C4-2B (cell line): ENCODE results near the gene RMC1.

Source experiments
- H3K27ac ChIP-seq: fragments of 450-650 bp; 2 replicates; pipeline ENCODE4 v1.5.1; 2017
- CTCF ChIP-seq: fragments of 450-650 bp; conservative IDR thresholded peaks from 2 replicates; pipeline ENCODE4 v1.5.1; 2017; ENCODE audit warnings: mild to moderate bottlenecking
- ZFX ChIP-seq: fragments of 450-650 bp; IDR thresholded peaks from 2 replicates; pipeline ENCODE4 v1.6.1; 2017

The RMC1 gene

GRCh38 chr18:23512641-23513040, 9.3 kb downstream of the RMC1 start:
- no peak overlapping the region for H3K27ac ChIP-seq
- TF ChIP-seq ZFX = no peak
- no peak for TF ChIP-seq CTCF

- TF ChIP-seq ZFX (no peak), CTCF (peak; percentile 97)
- no peak overlapping the region for H3K27ac ChIP-seq
These were observed 12.7 kb downstream of the RMC1 start for GRCh38 chr18:23515911-23516546.

- H3K27ac ChIP-seq = no peak overlapping the region
- no peak for TF ChIP-seq ZFX
- TF ChIP-seq CTCF = no peak
These were observed 16.4 kb downstream of the RMC1 start for GRCh38 chr18:23519734-23520133.

GRCh38 chr18:23521271-23521670, 18.0 kb downstream of the RMC1 start:
- TF ChIP-seq CTCF = no peak
- no peak for TF ChIP-seq ZFX
- no peak overlapping the region for H3K27ac ChIP-seq

- H3K27ac ChIP-seq = no peak overlapping the region
- TF ChIP-seq ZFX (no peak), CTCF (no peak)
These were observed 18.6 kb downstream of the RMC1 start for GRCh38 chr18:23521907-23522306.

- TF ChIP-seq ZFX = no peak
- TF ChIP-seq CTCF = no peak
- no peak overlapping the region for H3K27ac ChIP-seq
These were observed 20.3 kb downstream of the RMC1 start for GRCh38 chr18:23523429-23524212.

- no peak for TF ChIP-seq ZFX
- H3K27ac ChIP-seq = no peak overlapping the region
These were observed 20.9 kb downstream of the RMC1 start for GRCh38 chr18:23524213-23524707.
